Activated gamma-delta T cell treated with Interleukin-2 at 50 U/mL for 16 hours (primary cell): ENCODE measurements around the gene TNS1.

ENCODE experiments used
- DNase-seq: peaks from one replicate; pipeline ENCODE4 v3.0.0-alpha.2; 2020

The TNS1 gene

DNA sequence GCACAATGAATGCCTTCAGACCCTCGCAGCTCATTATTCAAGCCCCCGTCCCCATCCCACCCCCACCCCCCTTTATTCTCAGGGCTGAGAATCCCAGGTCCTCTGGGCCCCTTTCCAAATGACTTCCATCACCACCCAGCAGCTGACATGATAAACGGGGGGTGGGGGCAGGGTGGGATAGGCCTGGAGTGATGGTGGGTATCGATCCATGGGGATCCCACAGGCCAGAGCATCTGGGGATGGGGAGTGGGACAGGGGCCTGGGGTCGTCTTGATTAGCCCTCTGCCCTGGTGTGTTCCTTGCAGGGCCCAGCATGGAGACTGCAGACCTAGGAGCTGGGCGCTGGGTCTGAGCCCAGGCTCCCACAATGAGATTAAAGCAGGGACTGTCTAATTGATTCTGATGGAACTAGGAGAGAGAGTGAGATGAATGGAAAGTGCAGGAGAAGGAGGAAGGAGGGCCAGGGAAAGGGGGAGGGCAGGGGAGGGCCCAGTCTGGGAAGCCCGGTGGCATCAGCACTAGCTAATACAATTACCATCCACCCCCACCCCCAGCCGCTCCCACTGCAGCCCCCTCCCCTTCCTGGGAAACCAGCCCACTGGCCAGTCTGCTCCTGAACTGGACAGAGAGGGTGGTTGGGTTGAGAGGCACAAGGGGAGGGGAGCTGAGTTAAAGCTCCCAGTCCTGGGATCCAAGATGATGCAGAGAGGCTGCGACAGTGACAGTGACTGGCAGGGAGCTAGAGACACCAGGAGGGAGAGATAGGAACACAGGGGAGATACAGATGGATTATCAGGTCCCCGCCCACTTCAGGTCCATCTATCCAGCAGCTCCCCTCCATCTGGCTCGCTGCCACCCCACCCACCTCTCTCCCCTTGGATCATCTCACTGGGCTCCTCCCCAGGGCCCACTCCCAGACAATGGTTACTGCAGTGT lies 13.1 kb upstream of the TNS1 start:
- no peak for DNase-seq

DNA sequence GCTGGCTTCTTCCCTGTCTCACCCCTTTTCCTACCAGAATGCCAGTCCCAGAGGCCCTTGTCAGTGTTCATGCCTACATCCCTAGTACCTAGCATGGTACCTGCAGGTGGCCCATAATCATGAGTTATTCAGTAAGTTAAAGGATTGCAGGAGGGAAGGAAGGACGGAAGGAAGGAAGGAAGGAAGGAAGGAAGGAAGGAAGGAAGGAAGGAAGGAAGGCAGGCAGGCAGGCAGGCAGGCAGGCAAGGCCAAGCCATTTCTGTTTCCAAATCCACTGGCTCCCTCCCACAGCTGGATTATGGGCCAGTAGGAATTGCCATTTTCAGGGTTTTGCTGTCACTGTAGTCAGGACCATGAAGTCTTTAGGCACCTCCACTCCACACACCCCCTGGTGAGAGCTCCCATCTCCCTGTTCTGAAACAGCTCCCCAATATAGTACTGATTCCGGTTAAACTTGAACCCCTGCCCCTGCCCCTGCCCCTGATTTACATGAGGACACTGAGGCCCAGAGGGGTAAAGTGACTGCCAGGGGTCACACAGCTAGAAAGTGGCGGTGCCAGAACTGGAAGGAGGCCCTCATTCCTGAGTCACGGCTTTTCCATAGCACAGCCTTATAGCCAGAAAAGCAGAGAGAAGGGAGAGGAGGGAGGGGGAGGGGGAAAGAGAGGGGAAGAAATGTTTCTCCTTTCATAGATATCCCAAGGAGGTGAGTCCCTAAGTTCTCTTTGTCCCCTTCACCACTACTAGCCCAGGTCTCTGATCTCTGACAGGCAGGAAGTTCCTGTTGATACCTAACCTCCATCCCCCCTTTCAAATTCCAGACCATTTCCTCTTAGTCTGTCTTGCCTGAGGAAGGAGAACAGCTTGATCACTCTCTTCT lies 12.2 kb upstream of the TNS1 start:
- no peak for DNase-seq

DNA sequence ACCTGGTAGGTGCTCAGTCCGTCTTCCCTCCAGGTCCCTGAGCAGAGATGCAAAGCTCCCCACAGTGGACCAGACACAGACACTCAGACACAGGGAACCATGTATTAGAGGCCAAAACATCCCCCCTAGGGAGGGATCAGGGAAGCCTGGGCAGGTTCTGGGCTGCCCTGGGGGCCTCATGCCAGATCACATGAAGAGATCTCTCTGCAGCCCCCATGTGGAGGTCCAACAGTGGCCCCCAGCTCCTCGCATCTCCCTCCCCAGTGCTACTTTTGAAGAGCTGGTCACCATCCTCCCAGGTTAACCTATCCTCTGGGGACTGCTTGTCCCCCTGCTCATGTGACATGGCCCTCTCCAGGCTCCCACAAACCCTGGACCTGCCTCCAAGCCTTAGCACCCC lies 10.5 kb upstream of the TNS1 start:
- DNase-seq: no peak

DNA sequence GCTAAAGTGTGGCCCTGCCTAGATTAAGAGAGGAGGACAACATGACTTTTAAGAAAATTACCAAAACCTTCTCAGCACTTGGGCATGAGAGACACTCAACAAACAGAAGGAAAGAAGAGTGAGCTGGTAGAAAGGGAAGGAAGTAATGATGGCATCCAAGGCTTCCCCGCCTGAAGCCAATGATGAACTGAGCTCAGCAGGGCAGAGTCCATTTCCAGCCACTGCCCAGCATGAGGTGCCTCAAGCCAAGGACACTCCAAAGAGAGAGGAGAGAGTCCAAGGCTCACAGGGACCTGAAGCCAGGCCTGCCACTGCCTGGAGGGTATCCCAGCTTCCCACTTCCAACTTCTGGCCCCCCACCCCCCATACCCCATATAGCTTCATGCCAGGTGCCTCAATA lies 9.5 kb upstream of the TNS1 start:
- no peak for DNase-seq

DNA sequence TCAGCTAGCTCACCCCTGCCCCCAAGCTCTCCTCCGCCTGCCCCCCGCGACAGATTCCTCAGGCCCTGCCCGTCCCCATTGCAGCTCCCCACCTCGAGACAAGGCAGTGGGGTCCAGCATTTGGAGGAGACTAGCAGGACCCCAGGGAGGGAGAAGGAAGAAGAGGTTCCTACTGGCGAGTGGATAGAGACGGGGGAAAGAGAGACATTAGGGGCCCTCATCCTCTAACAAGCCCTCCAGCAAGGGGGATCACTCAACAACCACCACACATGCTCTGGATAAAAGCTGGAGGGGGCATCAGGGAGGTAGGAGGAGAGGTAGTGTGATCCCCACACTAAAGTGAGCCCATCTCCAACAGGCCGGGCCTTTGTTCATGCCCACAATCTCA lies 8.9 kb upstream of the TNS1 start:
- DNase-seq: no peak

DNA sequence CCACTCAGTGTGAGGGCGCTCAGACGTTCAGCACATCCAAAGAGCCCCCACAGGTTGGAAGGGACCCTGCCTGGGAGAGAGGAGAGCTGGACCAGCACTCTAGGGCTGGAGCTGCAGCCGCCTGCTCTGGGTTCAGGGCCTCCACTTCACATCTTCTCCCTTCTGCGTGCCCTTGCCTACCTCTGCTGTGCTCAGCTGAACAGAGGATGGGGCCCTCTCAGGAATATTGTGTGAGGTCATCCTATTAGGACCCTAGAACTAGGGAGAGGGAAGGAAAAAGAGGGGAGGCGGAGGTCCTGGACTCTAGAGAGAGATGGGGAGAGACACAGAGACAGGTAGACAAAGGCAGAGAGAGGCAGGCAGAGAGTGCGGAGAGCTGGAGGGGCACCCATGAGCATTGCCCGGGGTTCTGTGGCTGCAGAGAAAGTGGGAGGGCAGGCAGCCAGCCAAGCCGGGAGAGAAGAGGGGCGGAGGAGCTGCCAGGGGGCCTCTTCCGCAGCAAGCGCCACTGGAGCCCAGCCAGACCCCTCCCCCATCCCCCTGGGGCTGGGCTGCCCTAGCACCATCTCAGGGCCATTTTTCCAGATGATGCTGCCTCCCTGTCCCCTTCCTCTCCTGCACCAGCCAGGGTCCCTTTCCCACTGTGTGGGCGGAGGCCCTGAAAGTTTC lies 8.3 kb upstream of the TNS1 start:
- DNase-seq: no peak

DNA sequence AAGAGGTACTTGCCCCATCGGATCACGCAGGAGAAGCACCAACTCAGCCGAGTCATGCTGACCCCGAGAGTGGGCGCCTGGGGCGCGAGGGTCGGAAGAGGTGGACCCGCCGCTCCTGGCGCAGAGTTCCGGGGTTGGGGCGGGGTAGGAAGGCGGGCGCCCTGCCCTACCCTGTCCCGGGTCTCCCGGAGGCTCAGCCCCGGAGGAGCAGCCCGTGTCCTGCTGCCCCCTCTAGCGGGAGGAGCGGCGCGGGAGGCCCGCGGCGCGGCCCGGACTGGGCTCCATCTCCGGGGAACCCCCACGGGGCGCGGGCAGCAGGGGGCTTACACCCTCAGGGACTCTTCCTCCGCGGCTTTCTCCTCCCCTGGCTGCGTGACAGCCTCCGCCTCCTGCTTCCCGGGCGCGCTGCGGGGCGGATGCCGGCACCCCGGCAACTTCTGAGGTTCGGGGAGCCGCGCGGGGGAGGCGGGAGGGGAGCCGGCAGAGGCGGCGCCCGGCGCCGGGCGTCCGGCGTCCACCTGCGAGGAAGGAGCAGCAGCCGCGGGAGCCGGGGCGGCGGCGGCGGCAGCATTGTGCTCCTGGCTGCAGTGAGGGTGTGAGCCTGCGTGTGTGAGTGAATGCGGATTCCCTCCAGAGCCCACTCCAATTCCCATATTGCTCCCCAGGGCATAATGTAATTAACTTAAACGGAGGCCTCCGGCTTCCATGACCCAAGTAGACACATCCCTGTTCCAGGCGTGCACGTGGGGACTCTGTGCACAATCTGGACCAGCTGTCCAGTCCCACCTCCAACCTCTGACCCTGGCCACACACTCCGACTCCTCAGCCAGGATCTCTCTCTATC lies 7.6 kb upstream of the TNS1 start:
- peak; percentile 20 for DNase-seq

DNA sequence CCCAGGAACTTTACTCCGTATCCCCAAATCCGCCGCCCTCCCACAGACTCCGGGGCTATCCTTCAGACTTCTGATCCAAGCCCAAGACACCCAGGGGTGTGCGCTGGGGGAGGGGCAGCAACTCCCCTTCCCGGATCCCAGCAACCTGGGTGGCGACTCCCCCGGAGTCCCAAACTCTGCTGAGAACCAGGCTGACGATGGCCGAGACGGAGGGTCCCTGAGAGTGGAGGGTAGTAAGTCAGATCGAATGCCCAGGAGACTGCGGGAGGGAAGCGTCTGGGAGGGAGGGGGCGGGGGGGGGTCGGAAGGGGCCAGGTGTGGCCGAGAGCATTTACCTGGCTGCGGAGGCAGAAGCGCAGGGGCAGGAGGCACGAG lies 7.0 kb upstream of the TNS1 start:
- no peak for DNase-seq

DNA sequence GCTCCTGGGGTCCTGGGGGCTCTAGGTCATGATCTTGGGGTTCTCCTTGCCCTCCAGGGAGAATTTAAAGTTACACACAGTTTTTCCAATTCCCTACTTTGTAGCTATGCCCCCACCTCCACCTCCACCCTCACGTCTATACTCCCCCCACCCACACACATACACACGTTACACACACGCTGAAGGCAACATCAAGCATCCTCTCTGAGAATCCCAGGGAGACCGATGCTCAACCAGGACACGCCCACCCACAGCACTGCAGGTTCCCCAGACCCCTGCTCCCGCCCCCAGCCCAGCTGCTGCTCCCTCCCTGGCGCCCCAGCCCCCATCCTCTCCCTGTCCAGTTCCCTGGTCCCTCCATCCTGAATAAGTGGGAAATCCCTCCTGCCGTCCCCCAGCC lies 6.4 kb upstream of the TNS1 start:
- no peak for DNase-seq

DNA sequence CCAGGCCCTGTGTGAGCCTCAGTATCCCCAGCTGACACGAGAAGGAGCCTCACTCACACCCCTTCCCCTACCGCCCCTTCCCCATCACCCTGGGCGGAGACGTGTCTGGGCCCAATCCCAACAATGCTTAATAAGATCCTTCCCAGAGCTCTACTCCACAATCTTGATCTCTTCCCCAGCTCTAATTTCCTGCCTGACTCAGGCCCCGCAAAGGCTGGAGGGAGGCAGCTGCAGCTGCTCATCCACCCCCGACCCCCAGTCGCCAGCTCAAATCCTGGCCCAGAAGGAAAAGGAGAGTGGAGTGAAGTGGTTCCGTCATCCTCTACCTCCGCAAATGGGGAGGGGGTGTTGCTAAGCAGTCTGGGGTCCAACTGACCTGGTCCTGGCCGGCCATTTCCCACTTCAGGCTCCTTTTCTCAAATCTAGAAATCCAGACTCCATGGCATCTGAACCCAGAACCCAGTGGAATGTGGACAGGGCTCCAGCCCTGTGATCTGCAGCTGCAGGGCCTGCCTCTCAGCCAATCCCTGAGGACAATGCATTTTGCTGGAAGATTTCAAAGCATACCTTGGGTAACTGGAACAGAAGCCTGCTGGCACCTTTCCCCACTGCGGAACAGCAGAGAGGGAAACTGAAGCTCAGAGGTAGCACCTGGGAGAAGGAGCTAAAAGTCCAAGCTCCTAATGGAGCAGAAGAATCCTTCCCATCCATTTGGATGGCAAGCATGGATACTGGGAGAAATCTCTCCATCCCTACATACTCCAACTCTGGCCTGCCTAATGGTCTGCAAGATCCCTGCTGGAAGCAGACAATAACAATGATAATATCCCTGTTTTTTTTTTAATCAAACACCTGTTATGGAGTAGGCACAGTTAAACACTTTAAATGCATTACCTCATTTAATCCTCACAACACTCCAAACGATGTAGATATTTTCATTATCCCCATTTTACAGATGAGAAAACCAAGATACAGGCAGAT lies 5.6 kb upstream of the TNS1 start:
- no peak for DNase-seq

DNA sequence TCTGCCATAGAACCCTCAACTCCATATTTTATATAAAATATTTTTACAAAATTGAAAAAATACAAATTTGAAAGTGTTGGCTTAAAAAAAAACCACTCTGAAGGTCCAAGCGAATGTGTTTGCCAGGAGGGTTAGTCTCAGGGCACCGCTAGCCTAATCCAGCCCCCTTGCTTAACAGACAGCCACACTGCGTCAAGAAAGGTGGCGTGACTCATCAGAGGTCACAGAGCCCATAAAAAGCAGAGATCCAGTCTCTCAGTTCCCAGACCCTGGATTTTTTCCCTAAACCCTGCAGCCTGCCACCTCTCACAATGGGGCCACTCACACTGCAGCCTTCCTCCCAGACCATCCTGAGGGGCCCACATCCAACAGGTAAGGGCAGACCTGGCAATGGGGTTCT lies 3.9 kb upstream of the TNS1 start:
- no peak for DNase-seq

DNA sequence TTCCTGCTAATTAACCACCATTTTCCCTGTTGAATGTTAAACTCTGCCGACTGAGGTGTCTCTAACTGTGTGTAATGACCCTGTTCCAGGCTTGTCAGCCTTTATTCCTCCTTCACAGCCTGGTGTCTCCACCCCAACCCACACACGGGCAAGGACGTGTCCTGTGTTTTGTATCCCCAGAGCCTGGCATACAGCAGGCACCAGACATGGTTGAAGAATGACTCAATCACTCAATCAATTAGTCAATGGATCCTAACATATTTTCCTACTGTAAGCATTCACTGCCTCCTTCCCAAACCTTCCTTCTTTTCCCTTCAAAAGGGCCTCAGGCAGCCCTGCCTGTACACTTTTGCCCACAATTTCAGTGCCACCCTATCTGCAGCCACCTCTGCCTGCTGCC lies 2.7 kb upstream of the TNS1 start:
- DNase-seq: no peak

DNA sequence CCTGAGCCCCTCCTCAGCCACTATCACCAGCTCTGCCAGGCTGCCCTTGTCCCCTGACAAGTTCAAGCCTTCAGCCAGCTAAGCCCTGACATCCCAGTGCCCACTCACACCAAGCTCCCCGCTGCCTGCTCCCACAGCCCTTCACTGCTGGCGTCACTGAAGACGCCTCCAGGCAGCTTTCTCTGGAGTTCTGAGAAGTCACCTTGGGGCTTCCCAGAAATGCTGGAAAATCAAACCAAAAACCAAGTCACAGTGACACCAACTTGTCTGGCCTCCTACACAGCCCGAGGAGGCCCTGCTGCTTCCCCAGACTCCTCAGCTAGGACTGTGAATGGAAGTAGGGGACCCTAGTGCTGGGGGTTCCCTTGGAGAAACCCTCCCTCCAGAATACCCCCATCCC lies 2.2 kb upstream of the TNS1 start:
- DNase-seq: no peak

DNA sequence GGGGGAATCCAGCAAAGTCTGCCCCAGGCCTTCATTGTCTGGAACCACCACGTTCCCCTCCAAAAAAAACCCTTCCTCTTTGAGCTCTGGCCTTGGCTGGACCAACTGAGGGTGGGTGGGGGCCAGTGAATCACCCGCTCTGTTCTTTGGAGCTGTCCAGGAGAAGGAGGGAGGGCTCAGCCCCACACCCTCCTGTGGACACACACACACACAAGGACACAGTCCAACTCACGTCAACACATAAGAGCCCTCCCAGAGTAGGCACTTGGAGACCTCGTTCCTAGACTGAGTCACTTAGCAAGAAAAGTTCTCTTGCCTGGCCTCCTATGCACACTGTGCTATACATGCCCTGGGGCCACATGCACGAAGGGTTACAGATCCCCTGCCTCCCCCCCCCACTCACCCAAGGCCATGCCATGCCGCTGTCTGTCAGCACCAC lies 1.2 kb upstream of the TNS1 start:
- DNase-seq: no peak

DNA sequence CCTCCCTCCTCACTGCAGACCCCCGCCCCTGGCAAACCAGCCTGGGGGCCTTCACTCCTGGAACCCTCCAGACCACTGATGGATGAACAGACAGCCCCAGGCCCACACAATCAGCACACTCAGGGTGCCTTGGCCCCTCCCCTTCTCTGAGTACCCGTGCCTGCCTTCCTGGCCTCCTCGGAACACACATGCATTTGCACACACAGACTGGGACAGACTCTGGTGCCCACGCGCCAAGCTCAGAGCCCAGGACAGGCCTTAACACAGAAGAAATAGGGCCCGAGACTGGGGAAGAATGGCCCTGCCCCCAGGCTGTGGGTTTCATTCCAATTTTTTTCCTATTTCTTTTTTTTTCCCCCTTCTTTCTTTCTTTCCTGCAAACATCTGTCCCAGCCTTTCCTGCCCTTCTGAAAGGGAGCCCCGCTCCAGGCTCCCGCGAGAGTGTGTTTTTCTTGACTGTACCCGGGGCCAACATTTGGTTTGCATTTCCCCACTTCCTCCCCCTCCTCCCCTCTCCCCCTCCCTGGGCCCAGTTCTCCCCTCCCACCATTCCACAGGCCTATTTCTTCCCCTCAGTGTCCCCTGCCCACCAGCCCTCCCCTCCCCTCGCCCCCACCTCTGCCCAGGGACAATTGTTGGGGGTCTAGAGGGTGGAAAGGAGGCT lies 618 bp upstream of the TNS1 start:
- no peak for DNase-seq

DNA sequence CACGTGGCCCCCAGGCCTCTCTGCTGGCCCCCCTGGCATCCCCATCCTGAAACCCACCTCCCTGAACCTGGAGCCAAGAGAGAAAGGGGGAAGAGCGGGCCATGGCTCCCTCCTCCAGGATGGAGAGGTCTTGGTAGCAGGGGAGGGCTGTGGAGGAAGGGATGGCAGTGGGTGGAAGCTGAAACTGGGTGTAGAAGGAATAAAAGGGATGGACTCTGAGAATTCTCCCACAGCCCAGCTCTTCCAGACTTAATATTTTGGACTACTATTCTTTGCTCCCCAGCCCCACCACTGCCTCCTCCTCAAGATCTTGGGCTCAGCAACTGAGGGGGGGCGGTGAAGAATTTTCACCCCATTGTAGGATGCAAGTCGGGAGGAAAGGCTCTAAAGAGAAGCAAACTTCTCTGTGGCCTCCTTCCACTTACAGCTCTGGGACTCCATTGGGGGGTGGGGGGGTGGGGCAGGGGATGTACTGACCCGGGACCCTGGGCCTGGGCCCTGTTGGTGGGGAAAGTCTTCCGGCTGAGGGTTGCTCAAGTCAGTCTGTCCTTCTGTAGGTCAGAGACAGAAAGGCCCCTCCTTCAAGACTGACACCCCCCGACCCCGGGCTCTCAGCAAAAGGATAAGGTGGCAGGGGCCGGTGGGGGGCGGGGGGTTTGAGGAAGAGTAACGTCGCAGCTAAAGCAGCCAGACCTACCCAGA lies 501 bp downstream of the TNS1 start:
- DNase-seq: no peak

DNA sequence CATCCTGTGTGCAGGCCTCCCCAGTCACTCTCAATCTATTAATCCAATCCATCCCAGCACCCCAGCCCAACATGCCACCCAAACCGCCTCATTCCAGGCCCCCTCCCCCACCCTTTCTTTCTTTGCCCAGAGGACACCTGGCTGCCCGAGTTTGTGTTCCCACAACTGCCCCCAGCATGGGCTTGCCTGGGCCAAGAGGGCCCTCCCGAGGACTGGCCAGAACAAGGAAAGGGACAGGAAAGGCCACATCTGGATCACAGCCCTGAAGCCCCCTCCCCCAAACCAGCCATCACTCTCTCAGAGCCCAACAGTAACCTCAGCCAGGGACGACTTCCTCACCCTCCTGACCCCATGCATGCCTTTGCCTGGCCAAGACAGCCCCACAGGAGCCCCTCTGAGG lies 1.2 kb downstream of the TNS1 start:
- no peak for DNase-seq

DNA sequence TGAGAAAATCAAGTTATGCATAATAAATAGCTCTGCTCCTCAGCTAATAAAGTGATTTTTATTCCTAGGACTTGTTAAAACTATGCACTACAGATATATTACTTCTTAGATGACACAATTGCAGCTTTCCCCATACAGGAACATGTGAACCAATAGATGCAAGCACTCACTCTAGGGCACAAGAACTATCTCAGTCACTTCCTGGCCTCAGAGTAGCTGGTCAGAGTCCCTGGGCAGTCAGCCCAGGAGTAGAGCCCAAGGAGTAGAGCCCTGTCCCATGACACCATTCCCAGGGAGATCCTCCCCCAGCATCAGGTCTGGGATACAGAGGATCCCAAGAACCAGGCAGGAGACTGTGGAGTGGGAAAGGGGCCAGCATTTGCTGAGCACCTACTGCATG lies 2.7 kb downstream of the TNS1 start:
- DNase-seq: no peak

DNA sequence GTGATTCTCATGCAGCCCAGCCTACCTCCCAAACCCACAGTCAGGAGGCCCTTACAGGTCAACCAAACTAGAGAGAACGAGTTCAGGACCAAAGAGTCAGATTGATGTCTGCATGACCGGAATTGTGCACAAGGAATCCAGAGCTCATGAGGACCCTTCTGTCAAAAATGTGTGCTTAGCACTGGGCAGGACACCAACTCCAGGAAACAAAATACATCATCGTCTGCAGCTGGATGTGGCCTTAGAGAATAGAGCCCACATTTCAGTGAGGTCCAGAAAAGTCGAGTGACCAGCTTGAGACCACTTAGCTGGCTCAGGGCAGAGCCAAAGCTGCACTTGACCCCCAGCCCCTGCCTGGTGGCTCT lies 3.2 kb downstream of the TNS1 start:
- DNase-seq: no peak

DNA sequence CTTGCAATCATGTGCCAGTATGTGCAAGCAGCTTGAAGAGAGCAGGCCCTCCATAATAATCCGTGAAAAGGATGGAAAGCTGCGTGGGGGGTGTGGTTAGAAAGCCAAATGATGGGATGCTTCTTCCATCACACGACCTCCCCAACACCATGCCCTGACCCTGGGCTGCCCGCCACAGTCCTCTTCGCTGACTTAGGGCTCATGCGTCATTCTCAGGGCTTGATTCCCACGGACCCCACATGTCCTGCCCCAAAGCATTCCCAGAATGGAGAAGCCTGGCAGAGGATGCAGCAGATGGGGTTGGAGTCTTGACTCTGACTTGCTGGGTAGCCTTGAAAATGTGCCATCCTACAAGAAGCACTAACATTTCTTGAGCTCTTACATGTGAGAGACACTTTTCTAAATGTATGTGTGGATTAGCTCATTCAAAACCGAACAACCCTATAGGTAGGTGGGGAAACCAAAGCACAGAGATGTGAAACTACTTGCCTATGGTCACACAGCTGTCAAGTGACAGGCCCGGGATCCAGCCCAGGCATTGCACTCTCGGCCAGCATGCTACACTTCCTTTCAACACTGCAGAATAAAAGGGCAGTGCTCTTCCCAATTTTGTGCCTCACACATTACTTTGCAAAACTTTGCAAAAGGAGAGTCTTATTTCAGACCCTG lies 3.7 kb downstream of the TNS1 start:
- DNase-seq: no peak
